Measurements from ENCODE around the gene VDR.

DNA sequence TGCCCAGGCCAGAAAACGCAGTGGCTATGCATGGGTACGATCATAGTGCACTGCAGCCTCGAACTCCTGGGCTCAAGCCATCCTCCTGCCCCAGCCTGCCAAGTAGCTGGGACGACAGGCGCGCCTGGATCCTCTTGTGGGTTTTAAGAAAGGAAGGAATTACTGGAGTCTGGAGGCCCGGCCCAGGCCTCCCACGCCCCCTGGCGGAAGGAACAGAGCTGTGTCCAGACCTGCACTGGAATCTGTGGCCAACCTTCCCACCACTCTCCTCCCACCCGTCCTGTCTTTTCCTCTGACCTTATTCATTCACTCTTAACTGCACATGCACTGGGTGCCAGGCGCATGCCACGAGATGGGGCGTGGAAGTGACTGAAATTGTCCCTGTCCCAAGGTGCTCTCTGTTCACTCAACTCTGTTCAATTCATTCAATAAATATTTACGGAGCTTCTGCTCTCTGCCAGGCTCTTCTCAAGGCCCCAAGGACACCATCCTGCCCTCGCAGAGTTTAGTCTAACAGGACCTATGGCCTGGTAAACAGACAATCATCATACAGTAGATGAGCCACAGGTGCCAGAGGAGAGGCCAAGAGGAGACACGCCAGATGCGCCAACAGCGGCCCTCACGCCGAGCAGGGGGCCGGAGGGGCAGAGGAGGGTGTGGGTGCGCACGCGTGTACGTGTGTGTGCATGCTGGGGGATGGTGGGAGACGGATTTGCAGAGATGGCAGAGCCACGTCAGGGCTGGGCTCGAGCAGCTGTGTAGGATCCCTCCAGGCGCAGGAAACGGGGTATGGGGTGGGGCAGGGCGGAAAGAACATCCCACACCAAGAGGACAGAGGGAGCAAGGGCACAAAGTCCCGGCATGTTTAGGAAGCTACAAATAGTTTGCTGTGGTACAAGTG lies 44.9 kb upstream of the VDR start:
- TF ChIP-seq, protein P1, sequence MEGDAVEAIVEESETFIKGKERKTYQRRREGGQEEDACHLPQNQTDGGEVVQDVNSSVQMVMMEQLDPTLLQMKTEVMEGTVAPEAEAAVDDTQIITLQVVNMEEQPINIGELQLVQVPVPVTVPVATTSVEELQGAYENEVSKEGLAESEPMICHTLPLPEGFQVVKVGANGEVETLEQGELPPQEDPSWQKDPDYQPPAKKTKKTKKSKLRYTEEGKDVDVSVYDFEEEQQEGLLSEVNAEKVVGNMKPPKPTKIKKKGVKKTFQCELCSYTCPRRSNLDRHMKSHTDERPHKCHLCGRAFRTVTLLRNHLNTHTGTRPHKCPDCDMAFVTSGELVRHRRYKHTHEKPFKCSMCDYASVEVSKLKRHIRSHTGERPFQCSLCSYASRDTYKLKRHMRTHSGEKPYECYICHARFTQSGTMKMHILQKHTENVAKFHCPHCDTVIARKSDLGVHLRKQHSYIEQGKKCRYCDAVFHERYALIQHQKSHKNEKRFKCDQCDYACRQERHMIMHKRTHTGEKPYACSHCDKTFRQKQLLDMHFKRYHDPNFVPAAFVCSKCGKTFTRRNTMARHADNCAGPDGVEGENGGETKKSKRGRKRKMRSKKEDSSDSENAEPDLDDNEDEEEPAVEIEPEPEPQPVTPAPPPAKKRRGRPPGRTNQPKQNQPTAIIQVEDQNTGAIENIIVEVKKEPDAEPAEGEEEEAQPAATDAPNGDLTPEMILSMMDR (IDR thresholded peaks at IDR 0.05; ENCODE audit: low read depth, low read length, poor library complexity, severe bottlenecking), result peak; percentile 92
- TF ChIP-seq EZH2phosphoT487 (IDR thresholded peaks at IDR 0.05; ENCODE audit: borderline replicate concordance, low read length), result no peak
